ENCODE data around the gene TSC22D1. TPM values are rescaled to one million over a fixed set of nuclear protein-coding genes. Genes with fewer than 3 reads are reported as not detected.

Gene TSC22D1
- polyA plus RNA-seq, 1 donor from 2014 or later = 355 TPM

DNA sequence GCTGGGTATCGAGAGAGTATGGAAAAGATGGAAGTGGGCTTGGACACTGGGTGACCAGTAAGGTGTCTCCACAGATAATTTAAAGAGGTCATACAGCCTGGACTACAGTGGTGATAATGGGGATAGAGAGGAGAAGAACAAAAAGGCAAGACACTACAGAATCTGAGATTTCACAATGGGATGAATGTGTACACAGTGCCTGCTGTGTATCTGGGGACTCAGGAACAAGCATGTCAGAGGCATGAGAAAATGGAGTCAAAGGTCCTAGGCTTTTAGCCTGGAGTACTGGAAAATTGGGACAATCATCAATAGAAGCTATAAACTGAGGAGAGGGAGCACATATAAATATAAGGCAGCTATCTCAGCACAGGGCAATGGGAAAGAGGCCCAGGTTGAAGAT lies 69.4 kb downstream of the TSC22D1 start:
- Histone ChIP-seq H3K9ac (ENCODE audit: low read length) (no peak overlapping the region), H3K4me2 (ENCODE audit: low read length) (no peak overlapping the region), H3K4me3 (ENCODE audit: low read length) (no peak overlapping the region), H3K9me2 (ENCODE audit: insufficient read depth, low read length) (no peaks in the 10 kb centered on the region), H3K27me3 (ENCODE audit: insufficient read depth, low read depth, low read length) (no peaks in the 10 kb centered on the region), H3K9me3 (ENCODE audit: low read length) (no peaks in the 10 kb centered on the region), H3K27ac (ENCODE audit: low read length) (no peak overlapping the region), H3F3A (ENCODE audit: insufficient read depth, low read length, poor library complexity, severe bottlenecking) (no peaks in the 10 kb centered on the region), H3K79me2 (replicated peaks; ENCODE audit: insufficient read depth, low read length) (peaks cover 4% of the 10 kb centered on the region), H3K36me3 (ENCODE audit: insufficient read depth, low read length) (no peaks in the 10 kb centered on the region), H2AFZ (ENCODE audit: low read depth, low read length) (no peak overlapping the region), H4K20me1 (ENCODE audit: insufficient read depth) (no peaks in the 10 kb centered on the region)
- TF ChIP-seq POLR2AphosphoS5 (IDR thresholded peaks at IDR 0.05) (no peak), MXI1 (conservative IDR thresholded peaks at IDR 0.05; ENCODE audit: poor library complexity, severe bottlenecking) (no peak), RAD21 (conservative IDR thresholded peaks at IDR 0.05) (no peak), CTCF (IDR thresholded peaks at IDR 0.05; ENCODE audit: poor library complexity, severe bottlenecking) (no peak), REST (IDR thresholded peaks at IDR 0.05; ENCODE audit: borderline replicate concordance) (no peak), SMC3 (conservative IDR thresholded peaks at IDR 0.05; ENCODE audit: poor library complexity) (no peak)

GRCh38 chr13:44506251-44506650 lies 69.9 kb downstream of the TSC22D1 start:
- TF ChIP-seq POLR2AphosphoS5 (IDR thresholded peaks at IDR 0.05) (no peak), EZH2 (IDR thresholded peaks at IDR 0.05; ENCODE audit: borderline replicate concordance, insufficient read depth, low read length, poor library complexity, severe bottlenecking) (no peak)
- Histone ChIP-seq H3K36me3 (ENCODE audit: insufficient read depth, low read length) (no peaks in the 10 kb centered on the region), H3K4me3 (ENCODE audit: low read length) (no peak overlapping the region), H3K27ac (ENCODE audit: low read length) (no peak overlapping the region), H3K4me2 (ENCODE audit: low read length) (no peak overlapping the region), H3F3A (ENCODE audit: insufficient read depth, low read length, poor library complexity, severe bottlenecking) (no peaks in the 10 kb centered on the region), H3K27me3 (ENCODE audit: insufficient read depth, low read depth, low read length) (no peaks in the 10 kb centered on the region), H3K79me2 (replicated peaks; ENCODE audit: insufficient read depth, low read length) (peaks cover 4% of the 10 kb centered on the region), H4K20me1 (ENCODE audit: insufficient read depth) (no peaks in the 10 kb centered on the region), H3K9me3 (ENCODE audit: low read length) (no peaks in the 10 kb centered on the region), H2AFZ (ENCODE audit: low read depth, low read length) (no peak overlapping the region), H3K9ac (ENCODE audit: low read length) (no peak overlapping the region), H3K9me2 (ENCODE audit: insufficient read depth, low read length) (no peaks in the 10 kb centered on the region)

GRCh38 chr13:44504116-44504515 lies 72.0 kb downstream of the TSC22D1 start:
- Histone ChIP-seq H3K9me3 (ENCODE audit: low read length) (no peaks in the 10 kb centered on the region), H3K9ac (ENCODE audit: low read length) (no peak overlapping the region), H3F3A (ENCODE audit: insufficient read depth, low read length, poor library complexity, severe bottlenecking) (no peaks in the 10 kb centered on the region), H3K79me2 (replicated peaks; ENCODE audit: insufficient read depth, low read length) (peaks cover 4% of the 10 kb centered on the region), H3K27ac (ENCODE audit: low read length) (no peak overlapping the region), H3K27me3 (ENCODE audit: insufficient read depth, low read depth, low read length) (no peaks in the 10 kb centered on the region), H3K36me3 (ENCODE audit: insufficient read depth, low read length) (no peaks in the 10 kb centered on the region), H3K4me2 (ENCODE audit: low read length) (no peak overlapping the region), H3K4me3 (ENCODE audit: low read length) (no peak overlapping the region), H3K9me2 (ENCODE audit: insufficient read depth, low read length) (no peaks in the 10 kb centered on the region), H4K20me1 (ENCODE audit: insufficient read depth) (no peaks in the 10 kb centered on the region), H2AFZ (ENCODE audit: low read depth, low read length) (no peak overlapping the region)
- TF ChIP-seq RAD21 (conservative IDR thresholded peaks at IDR 0.05) (no peak), SMC3 (conservative IDR thresholded peaks at IDR 0.05; ENCODE audit: poor library complexity) (no peak), REST (IDR thresholded peaks at IDR 0.05; ENCODE audit: borderline replicate concordance) (no peak), MXI1 (conservative IDR thresholded peaks at IDR 0.05; ENCODE audit: poor library complexity, severe bottlenecking) (no peak), EP300 (conservative IDR thresholded peaks at IDR 0.05; ENCODE audit: poor library complexity, severe bottlenecking) (no peak), POLR2AphosphoS5 (IDR thresholded peaks at IDR 0.05) (no peak), EZH2 (IDR thresholded peaks at IDR 0.05; ENCODE audit: borderline replicate concordance, insufficient read depth, low read length, poor library complexity, severe bottlenecking) (no peak), TAF1 (IDR thresholded peaks at IDR 0.05; ENCODE audit: low read depth) (no peak), CTCF (IDR thresholded peaks at IDR 0.05; ENCODE audit: poor library complexity, severe bottlenecking) (no peak)

All from neural cell (in vitro differentiated cells).